MM.1S (cell line): ENCODE results near the gene NRGN.

Experiments
- DNase-seq: peaks from one replicate; pipeline ENCODE4 v3.0.0-alpha.2; 2015
- H2AFZ ChIP-seq: fragments of 300-600 bp; sonication (generic); 2 replicates; pipeline ENCODE4 v1.6.0; 2016; ENCODE audit warnings: antibody characterized with exemption, low read length
- H3F3A ChIP-seq: fragments of 300-600 bp; sonication (generic); 2 replicates; pipeline ENCODE4 v1.6.1; 2016; ENCODE audit warnings: mild to moderate bottlenecking, antibody characterized with exemption, low read length, moderate library complexity, mixed read lengths; ENCODE audit not compliant: insufficient read depth
- H3K27ac ChIP-seq: fragments of 300-600 bp; sonication (generic); 2 replicates; pipeline ENCODE4 v1.5.1; 2016; ENCODE audit warnings: mild to moderate bottlenecking, low read length
- H3K27me3 ChIP-seq: fragments of 300-600 bp; sonication (generic); replicated peaks from 2 replicates; pipeline ENCODE4 v1.6.0; 2016; ENCODE audit warnings: low read length; ENCODE audit not compliant: insufficient read depth
- H3K36me3 ChIP-seq: fragments of 300-600 bp; sonication (generic); replicated peaks from 2 replicates; pipeline ENCODE4 v1.6.1; 2016; ENCODE audit warnings: mild to moderate bottlenecking, low read length, mixed read lengths; ENCODE audit not compliant: insufficient read depth
- H3K4me1 ChIP-seq: fragments of 300-600 bp; sonication (generic); 2 replicates; pipeline ENCODE4 v1.6.1; 2016; ENCODE audit warnings: low read length, mixed read lengths
- H3K4me2 ChIP-seq: fragments of 300-600 bp; sonication (generic); 2 replicates; pipeline ENCODE4 v1.6.0; 2016; ENCODE audit warnings: low read depth, low read length
- H3K4me3 ChIP-seq: fragments of 300-600 bp; sonication (generic); 2 replicates; pipeline ENCODE4 v1.5.1; 2016; ENCODE audit warnings: low read length, mixed read lengths
- H3K79me2 ChIP-seq: fragments of 300-600 bp; sonication (generic); 2 replicates; pipeline ENCODE4 v1.6.1; 2016; ENCODE audit warnings: mixed run types, low read length, mixed read lengths
- H3K9ac ChIP-seq: fragments of 300-600 bp; sonication (generic); 2 replicates; pipeline ENCODE4 v1.6.1; 2016; ENCODE audit warnings: low read length, mixed read lengths
- H3K9me2 ChIP-seq: fragments of 300-600 bp; sonication (generic); replicated peaks from 2 replicates; pipeline ENCODE4 v1.6.1; 2016; ENCODE audit warnings: mild to moderate bottlenecking, low read length, mixed read lengths; ENCODE audit not compliant: insufficient read depth
- H3K9me3 ChIP-seq: fragments of 300-600 bp; sonication (generic); replicated peaks from 2 replicates; pipeline ENCODE4 v1.6.1; 2016; ENCODE audit warnings: mild to moderate bottlenecking, low read length, mixed read lengths; ENCODE audit not compliant: insufficient read depth
- H4K20me1 ChIP-seq: fragments of 300-600 bp; sonication (generic); 2 replicates; pipeline ENCODE4 v1.6.1; 2016; ENCODE audit warnings: mild to moderate bottlenecking, low read length, moderate library complexity, mixed read lengths; ENCODE audit not compliant: insufficient read depth
- CTCF ChIP-seq: fragments of 300-600 bp; sonication (generic); IDR thresholded peaks from 2 replicates; pipeline ENCODE4 v1.5.1; 2016; ENCODE audit warnings: antibody characterized with exemption, low read length, mixed read lengths
- EZH2 ChIP-seq: fragments of 300-600 bp; sonication (generic); optimal IDR thresholded peaks from 2 replicates; pipeline ENCODE3; 2017; ENCODE audit warnings: low read depth, mild to moderate bottlenecking, antibody characterized with exemption, low read length, mixed read lengths
- EZH2phosphoT487 ChIP-seq: fragments of 300-600 bp; sonication (generic); IDR thresholded peaks from 2 replicates; pipeline ENCODE4 v1.6.1; 2018; ENCODE audit warnings: antibody characterized with exemption, low read length

Gene NRGN

GRCh38 chr11:124745270-124745834 lies 5.6 kb downstream of the NRGN start:
- DNase-seq = no peak
- Histone ChIP-seq H4K20me1 (no peaks in the 10 kb centered on the region), H3K4me3 (peak overlapping the region; percentile 86; the same call in 1 of the 2 replicates), H3K9me3 (no peaks in the 10 kb centered on the region), H3K4me1 (peaks cover 14% of the 10 kb centered on the region), H3K9me2 (no peaks in the 10 kb centered on the region), H3F3A (peaks cover 3% of the 10 kb centered on the region; the same call in 1 of the 2 replicates), H3K36me3 (no peaks in the 10 kb centered on the region), H3K27ac (no peak overlapping the region), H3K27me3 (no peaks in the 10 kb centered on the region), H2AFZ (no peak overlapping the region), H3K79me2 (no peaks in the 10 kb centered on the region), H3K9ac (no peak overlapping the region), H3K4me2 (peak overlapping the region; percentile 96; the same call in 1 of the 2 replicates)
- TF ChIP-seq CTCF (no peak), EZH2 (no peak), EZH2phosphoT487 (no peak)

- no peaks in the 10 kb centered on the region for H3K27me3 ChIP-seq
- peaks cover 3% of the 10 kb centered on the region; the same call in 1 of the 2 replicates for H3F3A ChIP-seq
- H3K79me2 ChIP-seq = no peaks in the 10 kb centered on the region
- DNase-seq = peak; percentile 62
- peak overlapping the region; percentile 69; the same call in 1 of the 2 replicates for H3K27ac ChIP-seq
- no peaks in the 10 kb centered on the region for H3K36me3 ChIP-seq
- H3K4me3 ChIP-seq = peak overlapping the region; percentile 86
- H3K9me3 ChIP-seq = no peaks in the 10 kb centered on the region
- H3K9ac ChIP-seq = peak overlapping the region; percentile 56
- TF ChIP-seq EZH2phosphoT487 (no peak), CTCF (peak; percentile 49)
- no peaks in the 10 kb centered on the region for H4K20me1 ChIP-seq
- H3K4me1 ChIP-seq = peaks cover 13% of the 10 kb centered on the region
- no peaks in the 10 kb centered on the region for H3K9me2 ChIP-seq
- H2AFZ ChIP-seq = peak overlapping the region; percentile 98
- H3K4me2 ChIP-seq = peak overlapping the region; percentile 96
Observed at GRCh38 chr11:124745835-124746620, 6.3 kb downstream of the NRGN start.

- Histone ChIP-seq H3K9me3 (no peaks in the 10 kb centered on the region), H3K36me3 (no peaks in the 10 kb centered on the region), H3K4me3 (peak overlapping the region; percentile 86), H3K27ac (peak overlapping the region; percentile 69; the same call in 1 of the 2 replicates), H3K79me2 (no peaks in the 10 kb centered on the region), H3K4me1 (peaks cover 13% of the 10 kb centered on the region), H3K9me2 (no peaks in the 10 kb centered on the region), H3K4me2 (peak overlapping the region; percentile 96), H3K9ac (peak overlapping the region; percentile 56), H3K27me3 (no peaks in the 10 kb centered on the region), H2AFZ (peak overlapping the region; percentile 98), H4K20me1 (no peaks in the 10 kb centered on the region), H3F3A (peaks cover 3% of the 10 kb centered on the region; the same call in 1 of the 2 replicates)
- TF ChIP-seq CTCF (peak; percentile 89), EZH2phosphoT487 (no peak)
- peak; percentile 84 for DNase-seq
Observed at GRCh38 chr11:124746621-124747243, 7.0 kb downstream of the NRGN start.
